BJ (cell line): Measurements from ENCODE around the gene KLK15. TPM values are rescaled to one million over a fixed set of nuclear protein-coding genes. Genes with fewer than 3 reads are reported as not detected.

Experiments
- CTCF ChIA-PET: fragments of 350-600 bp; formaldehyde crosslinking; extraction: SDS; loops from one replicate; lab custom pipeline; 2021; ENCODE audit warnings: antibody characterized with exemption, inconsistent platforms; lab: Yijun Ruan, JAX
- POLR2A ChIA-PET: fragments of 300-600 bp; sonication (Branson Sonifier 250); formaldehyde crosslinking; extraction: SDS; loops from one replicate; lab custom pipeline; 2021; ENCODE audit warnings: antibody characterized with exemption; lab: Charles Lee
- DNase-seq: peaks from one replicate; pipeline ENCODE4 v3.0.0-alpha.2; 2011; ENCODE audit warnings: low read depth
- H3K27me3 ChIP-seq: 2 replicates; pipeline ENCODE4 v1.6.0; 2011; ENCODE audit warnings: low read length; ENCODE audit not compliant: control insufficient read depth, insufficient read depth
- H3K36me3 ChIP-seq: 2 replicates; pipeline ENCODE4 v1.5.1; 2011; ENCODE audit warnings: low read length; ENCODE audit not compliant: control insufficient read depth, insufficient read depth
- H3K4me3 ChIP-seq: 2 replicates; pipeline ENCODE4 v1.5.1; 2011; ENCODE audit warnings: low read depth, mild to moderate bottlenecking, control low read depth, low read length
- CTCF ChIP-seq: IDR thresholded peaks from 2 replicates; pipeline ENCODE4 v1.5.1; 2011; ENCODE audit warnings: low read depth, mild to moderate bottlenecking, control low read depth, inconsistent platforms, low read length, moderate library complexity; ENCODE audit not compliant: insufficient read depth
- polyA plus RNA-seq: library from polyadenylated mRNA; depleted of rRNA; stranded (reverse); fragments of >200 nt; gene quantifications from 2 replicates; pipeline ENCODE4 v1.2.3, GENCODE V29; 2011; rRNA removed
- small RNA-seq: library from RNA; depleted of rRNA; stranded (forward); fragments of <200 nt; gene quantifications from one replicate; pipeline ENCODE3, GENCODE V24; 2012; ENCODE audit warnings: low replicate concordance, low read depth; ENCODE audit not compliant: insufficient read length

KLK15 gene
- polyA plus RNA-seq, 1 experiment = not detected

GRCh38 chr19:50776131-50776530 is 57.2 kb downstream of the KLK15 start:
- ChIA-PET CTCF (interaction anchor here (1.4 kb wide), 1 partner anchor 9 kb away, joined by 3 read pairs; no protein-coding TSS in a partner anchor), POLR2A (no interaction called here)
- DNase-seq = no peak

More at GRCh38 chr19:50776131-50776530, 57.2 kb downstream of the KLK15 start:
- H3K4me3 ChIP-seq = no peak overlapping the region
- H3K36me3 ChIP-seq = no peaks in the 10 kb centered on the region
- no peak for TF ChIP-seq CTCF
- H3K27me3 ChIP-seq = peaks cover 8% of the 10 kb centered on the region

Small RNAs within 50 kb of the gene (small RNA-seq; reads per million reads assigned to genes)
- gene SNORD88A (62.2 reads per million, percentile 89 among the genes with 10 or more reads in this experiment), gene SNORD88B (not detected), gene SNORD88C (not detected)

Other genes starting within 250 kb of the KLK15 start
- gene SYT3, start 193.7 kb downstream of the KLK15 start, polyA plus RNA-seq = 0.11 TPM in 1 of 2 replicates, not detected in the other
- 0.47 and 0.59 TPM in 2 replicates for gene C19orf81, start 184.1 kb downstream of the KLK15 start, polyA plus RNA-seq
- gene SHANK1, start 113.8 kb downstream of the KLK15 start, polyA plus RNA-seq = 1.6 and 1.8 TPM in 2 replicates
- 82.0 and 136 TPM in 2 replicates for gene CLEC11A, start 110.2 kb downstream of the KLK15 start, polyA plus RNA-seq
- gene GPR32, start 63.1 kb downstream of the KLK15 start, polyA plus RNA-seq = not detected in 2 replicates
- gene ACP4, start 43.2 kb downstream of the KLK15 start, polyA plus RNA-seq = not detected in 2 replicates
- gene KLK1, start 9.8 kb downstream of the KLK15 start, polyA plus RNA-seq = 0.15 and 0.17 TPM in 2 replicates
- not detected in 2 replicates for gene KLK3, start 21.3 kb upstream of the KLK15 start, polyA plus RNA-seq
- gene KLK2, start 39.9 kb upstream of the KLK15 start, polyA plus RNA-seq = not detected in 2 replicates
- gene KLK4, start 77.8 kb upstream of the KLK15 start, polyA plus RNA-seq = not detected in 2 replicates
- gene KLK5, start 119.5 kb upstream of the KLK15 start, polyA plus RNA-seq = not detected in 2 replicates
- not detected in 2 replicates for gene KLK6, start 136.0 kb upstream of the KLK15 start, polyA plus RNA-seq
- not detected in 2 replicates for gene KLK7, start 150.3 kb upstream of the KLK15 start, polyA plus RNA-seq
- not detected in 2 replicates for gene KLK8, start 168.0 kb upstream of the KLK15 start, polyA plus RNA-seq
- gene KLK10, start 186.1 kb upstream of the KLK15 start, polyA plus RNA-seq = not detected in 2 replicates
- not detected in 2 replicates for gene KLK11, start 193.0 kb upstream of the KLK15 start, polyA plus RNA-seq
- not detected in 2 replicates for gene KLK12, start 201.4 kb upstream of the KLK15 start, polyA plus RNA-seq
- not detected in 2 replicates for gene KLK13, start 231.5 kb upstream of the KLK15 start, polyA plus RNA-seq
- 0.06 TPM in 1 of 2 replicates, not detected in the other for gene KLK14, start 249.3 kb upstream of the KLK15 start, polyA plus RNA-seq